ENCODE data around the gene ITPR2.

ITPR2 gene

DNA sequence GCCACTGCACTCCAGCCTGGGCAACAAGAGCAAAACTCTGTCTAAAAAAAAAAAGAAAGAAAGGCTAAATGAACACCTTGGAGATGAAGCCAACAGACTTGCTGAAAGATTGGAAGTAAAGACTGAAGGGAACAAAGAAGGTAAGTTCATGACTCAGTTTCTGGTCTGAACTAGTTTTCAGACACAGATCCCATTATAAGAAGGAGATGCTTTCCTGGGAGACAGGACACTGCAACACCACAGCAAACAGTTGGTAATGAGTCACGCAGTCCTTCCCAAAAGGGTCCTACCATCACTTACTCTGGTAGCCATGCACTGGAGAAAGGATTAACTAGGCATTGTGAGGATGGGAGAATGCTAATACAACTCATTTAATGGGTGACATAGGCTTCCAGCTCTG lies 540.4 kb downstream of the ITPR2 start:
- no peak for ATAC-seq
- no peak for DNase-seq

- DNase-seq = no peak
- no peak for ATAC-seq
Measured at GRCh38 chr12:26290565-26290964, 542.4 kb downstream of the ITPR2 start.

DNA sequence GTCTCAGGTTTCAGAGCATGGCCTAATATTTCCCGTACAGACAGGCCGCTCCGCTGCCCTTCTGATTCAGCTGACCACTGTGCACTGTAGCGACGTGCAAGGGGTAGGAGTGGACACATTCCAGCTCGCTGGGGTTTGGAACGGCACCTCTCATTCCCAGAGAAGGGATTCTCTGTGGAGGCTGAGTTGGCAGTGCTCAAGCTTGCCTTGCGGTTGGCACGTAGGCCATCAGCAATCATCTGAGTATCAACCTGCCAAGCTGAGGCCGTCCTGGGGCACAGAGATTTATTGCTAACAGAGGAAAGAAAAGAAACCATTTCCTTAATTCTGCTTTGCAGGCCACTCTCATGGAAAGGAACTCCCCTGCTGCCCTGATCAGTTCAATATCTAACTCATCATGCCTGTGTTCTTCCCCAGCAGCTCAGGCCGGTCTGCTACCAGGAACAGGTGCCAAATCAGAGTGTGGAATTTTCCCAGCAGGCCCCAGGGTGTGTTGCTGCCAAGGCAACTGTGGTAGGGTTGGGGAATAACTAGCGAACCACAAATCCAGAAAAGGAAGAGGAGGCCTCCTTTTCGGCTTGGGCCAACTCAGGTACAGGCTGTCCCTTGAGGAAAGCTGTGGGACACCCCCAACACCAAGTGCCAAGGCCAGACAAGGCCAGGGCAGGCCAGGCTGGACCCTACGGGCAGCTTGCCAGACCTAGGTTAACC lies 545.2 kb downstream of the ITPR2 start:
- ATAC-seq = no peak
- DNase-seq = no peak
